Measurements from ENCODE around the gene SNX25. TPM values are rescaled to one million over a fixed set of nuclear protein-coding genes. Genes with fewer than 3 reads are reported as not detected.
A peak's percentile ranks its signal among the peaks of the same experiment; 100 is the strongest.
"Not testable (repeated sequence)": the region's sequence is repeated elsewhere in the genome, so short reads cannot be mapped to it uniquely, and the experiment has no call there.

The SNX25 gene
- total and polyA plus RNA-seq, 2 experiments from 2014 or later, result 6.9 to 25.0 TPM

DNA sequence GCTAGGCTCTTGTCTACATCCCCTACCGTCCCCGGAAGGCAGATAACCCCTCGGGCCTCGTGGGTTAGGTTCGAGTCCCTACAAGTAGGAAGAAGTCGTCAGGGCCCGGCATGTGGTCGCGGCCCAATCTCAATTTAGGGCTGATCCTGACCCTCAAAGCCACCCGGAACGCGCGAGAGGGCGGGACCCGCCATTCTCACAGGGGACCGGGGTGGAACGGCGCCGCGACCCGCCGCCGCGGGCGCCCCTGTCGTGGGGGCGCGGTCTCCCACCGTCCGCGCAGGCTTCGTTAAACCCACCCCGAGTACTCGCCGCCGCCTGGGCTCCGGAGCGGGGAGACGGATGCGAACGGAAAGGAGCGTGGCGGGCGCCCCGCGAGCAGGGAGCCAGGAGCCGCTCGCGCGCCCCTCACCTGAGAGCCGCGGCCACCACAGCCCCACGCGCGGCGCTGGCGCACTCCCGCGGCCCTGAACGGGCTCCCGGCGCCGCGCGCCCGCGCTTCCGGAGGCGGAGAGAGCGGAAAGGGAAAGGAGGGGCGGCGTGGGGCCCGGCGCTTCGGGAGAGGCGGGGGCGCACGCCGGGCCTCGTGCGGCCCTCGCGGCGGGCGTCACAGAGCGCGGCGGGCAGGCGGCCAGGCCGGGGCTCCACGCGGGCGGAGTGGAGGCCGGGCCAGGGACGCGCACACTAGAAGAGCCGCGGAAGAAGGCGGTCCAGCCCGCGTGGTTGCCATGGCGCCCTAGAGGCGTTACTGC is 5.7 kb upstream of the SNX25 start, which contains the start of gene CFAP97:
Gene CFAP97 (minus strand): TSS at position 515 of the 752 bp plus-strand sequence. CDS start 12,804 bp downstream, outside the sequence.
- peak within 1 kb of the TSS; percentile 82 for H3K4me2 ChIP-seq
- peaks cover 21% of the 10 kb centered on the region; the same call in 1 of the 2 replicates for H3K4me1 ChIP-seq (ENCODE audit: insufficient read depth)
- H3K4me3 ChIP-seq, result peak within 1 kb of the TSS; percentile 74
- peak within 1 kb of the TSS; percentile 89 for H3K4me3 Mint-ChIP-seq
- peak; percentile 80 for DNase-seq (ENCODE audit: low spot score)
- no peaks in the 10 kb centered on the region for H3K9me2 ChIP-seq (ENCODE audit: insufficient read depth)
- H3K27ac Mint-ChIP-seq, result peak within 1 kb of the TSS; percentile 90
- H3K27me3 ChIP-seq (ENCODE audit: insufficient read depth), result peaks cover 25% of the 10 kb centered on the region
- H2AFZ ChIP-seq, result peak within 1 kb of the TSS; percentile 72; the same call in 1 of the 2 replicates
- no peaks in the 10 kb centered on the region for H3K9me3 Mint-ChIP-seq
- TF ChIP-seq POLR2AphosphoS5 (IDR thresholded peaks at IDR 0.05; ENCODE audit: low read depth) (peak; percentile 46; the same call in 1 of the 2 replicates), ZNF331 (CRISPR knock-in tag; IDR thresholded peaks at IDR 0.05; ENCODE audit: low read depth) (no peak)
- H3K27me3 Mint-ChIP-seq (ENCODE audit: insufficient read depth, low read depth, poor library complexity), result peaks cover 21% of the 10 kb centered on the region
- no peaks in the 10 kb centered on the region for H3K36me3 ChIP-seq (ENCODE audit: insufficient read depth)
- peak; percentile 72 for ATAC-seq
- H3K4me1 Mint-ChIP-seq, result peaks cover 32% of the 10 kb centered on the region
- H3K36me3 Mint-ChIP-seq (ENCODE audit: low read depth), result no peaks in the 10 kb centered on the region; the same call in 1 of the 3 replicates
- H3K27ac ChIP-seq (ENCODE audit: low read depth), result 0 out of 2 replicates have a peak within 1 kb of the TSS, but pooled peaks have one; percentile 82
- H4K20me1 ChIP-seq (replicated peaks; ENCODE audit: insufficient read depth), result no peaks in the 10 kb centered on the region
- H3F3A ChIP-seq (replicated peaks; ENCODE audit: low read depth), result peaks cover 9% of the 10 kb centered on the region
- H3K79me2 ChIP-seq (replicated peaks; ENCODE audit: insufficient read depth), result peaks cover 24% of the 10 kb centered on the region; the same call in 1 of the 2 replicates

DNA sequence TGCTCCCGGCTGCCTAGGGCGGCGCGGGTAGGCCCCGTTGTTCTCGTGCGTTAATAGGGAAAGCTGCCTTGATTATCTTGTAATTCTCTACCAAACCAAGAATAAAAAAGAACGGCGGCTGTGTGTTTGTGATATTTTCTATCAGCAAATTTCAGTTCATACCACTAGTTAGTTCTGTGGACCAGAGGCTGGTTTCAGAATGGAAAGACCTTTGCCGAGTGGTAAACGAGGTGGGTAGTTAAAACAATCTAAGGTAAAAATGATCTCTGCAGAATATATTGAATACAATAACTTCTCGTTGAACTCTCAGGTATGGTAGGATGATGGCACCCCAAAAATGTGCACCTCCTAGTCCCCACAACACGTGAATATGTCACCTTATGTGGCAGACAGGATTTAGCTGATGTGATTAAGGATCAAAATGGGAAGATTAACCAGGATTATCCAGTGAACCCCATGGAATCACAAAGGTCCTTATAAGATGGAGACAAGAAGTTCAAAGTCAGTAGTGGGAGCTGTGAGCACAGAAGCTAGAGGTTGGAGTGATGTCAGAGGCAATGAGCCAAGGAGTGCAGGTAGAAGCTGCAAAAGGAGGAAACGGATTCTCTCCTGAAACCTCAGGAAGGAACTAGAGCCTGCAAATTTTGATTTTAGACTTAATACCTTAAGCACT is 5.0 kb upstream of the SNX25 start:
- H3F3A ChIP-seq (replicated peaks; ENCODE audit: low read depth), result peaks cover 9% of the 10 kb centered on the region
- no peaks in the 10 kb centered on the region for H4K20me1 ChIP-seq (replicated peaks; ENCODE audit: insufficient read depth)
- H2AFZ ChIP-seq, result peak overlapping the region; percentile 2; the same call in 1 of the 2 replicates
- ATAC-seq (no peak), DNase-seq (ENCODE audit: low spot score) (no peak)
- H3K27me3 ChIP-seq (ENCODE audit: insufficient read depth), result peaks cover 28% of the 10 kb centered on the region
- H3K4me2 ChIP-seq, result peak overlapping the region; percentile 82
- Mint-ChIP-seq H3K36me3 (ENCODE audit: low read depth) (no peaks in the 10 kb centered on the region; the same call in 1 of the 3 replicates), H3K9me3 (no peaks in the 10 kb centered on the region; the same call in 2 of the 3 replicates), H3K4me1 (peaks cover 35% of the 10 kb centered on the region), H3K4me3 (peak overlapping the region; percentile 71), H3K27me3 (ENCODE audit: insufficient read depth, low read depth, poor library complexity) (peaks cover 27% of the 10 kb centered on the region), H3K27ac (no peak overlapping the region)
- no peak for TF ChIP-seq ZNF331 (CRISPR knock-in tag; IDR thresholded peaks at IDR 0.05; ENCODE audit: low read depth)
- H3K9me2 ChIP-seq (ENCODE audit: insufficient read depth), result no peaks in the 10 kb centered on the region
- H3K36me3 ChIP-seq (ENCODE audit: insufficient read depth), result no peaks in the 10 kb centered on the region
- H3K4me3 ChIP-seq, result peak overlapping the region; percentile 74
- peaks cover 24% of the 10 kb centered on the region; the same call in 1 of the 2 replicates for H3K79me2 ChIP-seq (replicated peaks; ENCODE audit: insufficient read depth)
- peaks cover 21% of the 10 kb centered on the region; the same call in 1 of the 2 replicates for H3K4me1 ChIP-seq (ENCODE audit: insufficient read depth)
- H3K27ac ChIP-seq (ENCODE audit: low read depth), result no peak overlapping the region

DNA sequence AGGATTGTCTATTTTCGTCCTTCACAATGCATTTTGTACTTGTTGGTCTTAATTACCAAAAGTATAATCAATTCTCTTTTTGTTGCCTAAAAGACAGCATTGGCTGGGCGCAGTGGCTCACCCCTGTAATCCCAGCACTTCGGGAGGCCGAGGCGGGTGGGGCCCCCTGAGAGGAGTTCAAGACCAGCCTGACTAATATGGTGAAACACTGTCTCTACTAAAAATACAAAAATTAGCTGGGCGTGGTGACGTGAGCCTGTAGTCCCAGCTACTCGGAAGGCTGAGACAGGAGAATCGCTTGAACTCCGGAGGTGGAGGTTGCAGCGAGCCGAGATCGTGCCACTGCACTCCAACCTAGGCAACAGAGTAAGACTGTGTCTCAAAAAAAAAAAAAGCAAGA is 4.3 kb upstream of the SNX25 start:
- Histone ChIP-seq H3K4me1 (ENCODE audit: insufficient read depth) (peaks cover 21% of the 10 kb centered on the region; the same call in 1 of the 2 replicates), H3K79me2 (replicated peaks; ENCODE audit: insufficient read depth) (peaks cover 18% of the 10 kb centered on the region; the same call in 1 of the 2 replicates), H3K27me3 (ENCODE audit: insufficient read depth) (peaks cover 28% of the 10 kb centered on the region)
- H3K27ac Mint-ChIP-seq; H3K9me2 ChIP-seq (ENCODE audit: insufficient read depth); H3K4me2 ChIP-seq; H3K4me3 ChIP-seq; ATAC-seq; H2AFZ ChIP-seq; H3F3A ChIP-seq (replicated peaks; ENCODE audit: low read depth); H3K4me3 Mint-ChIP-seq; H4K20me1 ChIP-seq (replicated peaks; ENCODE audit: insufficient read depth); H3K36me3 ChIP-seq (ENCODE audit: insufficient read depth); DNase-seq (ENCODE audit: low spot score); H3K9me3 Mint-ChIP-seq; H3K27ac ChIP-seq (ENCODE audit: low read depth); H3K36me3 Mint-ChIP-seq (ENCODE audit: low read depth): not testable (repeated sequence)
- H3K27me3 Mint-ChIP-seq (ENCODE audit: insufficient read depth, low read depth, poor library complexity), result peaks cover 27% of the 10 kb centered on the region
- H3K4me1 Mint-ChIP-seq, result peaks cover 35% of the 10 kb centered on the region

All from GM23338 (cell line).